ENCODE measurements around the gene NR1H3. TPM values are rescaled to one million over a fixed set of nuclear protein-coding genes. Genes with fewer than 3 reads are reported as not detected.
A peak's percentile ranks its signal among the peaks of the same experiment; 100 is the strongest.

NR1H3 gene
- total RNA-seq, 1 experiment from 2014 or later = 26.3 TPM

GRCh38 chr11:47260366-47260765, 2.6 kb downstream of the NR1H3 start:
- H3K36me3 Mint-ChIP-seq (ENCODE audit: insufficient read depth in 1 of 3, low read depth in 3 of 3) = peaks cover 0 to 2% (median 0%) of the 10 kb centered on the region in 3 experiments; a peak in 2 of 7 replicates
- no peak for TF ChIP-seq CTCF (conservative IDR thresholded peaks at IDR 0.05)
- peak overlapping the region in 1 of 3 experiments; percentile 40; a peak in 1 of 7 replicates for H3K27ac Mint-ChIP-seq
- Histone ChIP-seq H3K9ac (ENCODE audit: extremely low read depth, insufficient read length, low read length) (no peak overlapping the region), H3K4me1 (ENCODE audit: insufficient read depth, low read length) (no peaks in the 10 kb centered on the region; the same call in 1 of the 2 replicates), H3K4me2 (ENCODE audit: insufficient read depth, insufficient read length, low read length) (no peak overlapping the region), H4K8ac (replicated peaks; ENCODE audit: insufficient read length, low read depth, low read length) (no peak overlapping the region), H3K27me3 (ENCODE audit: insufficient read depth, low read length) (no peaks in the 10 kb centered on the region), H2BK5ac (ENCODE audit: insufficient read length, low read length) (no peak overlapping the region), H2BK12ac (ENCODE audit: insufficient read length, low read depth, low read length) (no peak overlapping the region), H3K23me2 (ENCODE audit: insufficient read length, low read depth, low read length, poor library complexity, severe bottlenecking) (peaks cover 4% of the 10 kb centered on the region), H3K18ac (ENCODE audit: insufficient read length, low read depth, low read length) (no peak overlapping the region), H3K79me2 (ENCODE audit: insufficient read depth, low read length) (no peaks in the 10 kb centered on the region), H3K4ac (ENCODE audit: low read depth, low read length) (no peak overlapping the region), H3K56ac (ENCODE audit: insufficient read length, low read depth, low read length) (no peak overlapping the region), H3K9me3 (ENCODE audit: control insufficient read depth, low read depth, low read length) (no peaks in the 10 kb centered on the region), H4K20me1 (ENCODE audit: control insufficient read depth, insufficient read depth, insufficient read length) (no peaks in the 10 kb centered on the region), H3K27ac (ENCODE audit: insufficient read length, low read depth, low read length) (no peak overlapping the region), H4K5ac (ENCODE audit: insufficient read length, low read depth, low read length) (no peak overlapping the region), H2BK20ac (ENCODE audit: low read depth, low read length, poor library complexity, severe bottlenecking) (no peak overlapping the region), H2AFZ (ENCODE audit: low read length) (no peak overlapping the region), H3T11ph (ENCODE audit: low read length) (no peak overlapping the region), H2BK120ac (ENCODE audit: low read depth, low read length, poor library complexity, severe bottlenecking) (no peak overlapping the region), H3K14ac (ENCODE audit: insufficient read depth, low read length) (no peak overlapping the region), H3K79me1 (ENCODE audit: insufficient read depth, low read depth, low read length, poor library complexity, severe bottlenecking) (no peaks in the 10 kb centered on the region), H3K23ac (ENCODE audit: insufficient read length, low read depth, low read length) (no peak overlapping the region), H2BK15ac (ENCODE audit: low read depth, low read length) (no peak overlapping the region), H4K91ac (ENCODE audit: insufficient read length, low read depth, low read length) (no peak overlapping the region), H2AK5ac (ENCODE audit: insufficient read length, low read length) (no peak overlapping the region)
- H3K27me3 Mint-ChIP-seq (ENCODE audit: low read depth) = no peaks in the 10 kb centered on the region; the same call in 1 of the 2 replicates
- no peaks in the 10 kb centered on the region for H3K9me3 Mint-ChIP-seq
- WGBS (ENCODE audit: extremely low coverage, insufficient read length, low lambda C conversion rate) = no CpG with 5 or more reads among the region's 19 CpGs
- no peak for DNase-seq
- no peak overlapping the region for H3K4me3 Mint-ChIP-seq
- peaks cover 19 to 20% of the 10 kb centered on the region in 2 experiments for H3K4me1 Mint-ChIP-seq

All from H9 (cell line).